ENCODE measurements around the gene UCHL3. TPM values are rescaled to one million over a fixed set of nuclear protein-coding genes. Genes with fewer than 3 reads are reported as not detected.

The UCHL3 gene
- polyA plus RNA-seq, 3 donors from 2014 or later = 34.5 to 71.1 (median 34.7) TPM

GRCh38 chr13:75558145-75558840 is 8.7 kb downstream of the UCHL3 start:
- H3K9me3 Mint-ChIP-seq = no peaks in the 10 kb centered on the region
- peaks cover 11 to 23% (median 16%) of the 10 kb centered on the region in 3 donors for H3K36me3 Mint-ChIP-seq
- peaks cover 0 to 1% (median 0%) of the 10 kb centered on the region in 3 donors for H3K27me3 Mint-ChIP-seq (ENCODE audit: low read depth in 3 of 3)
- peaks cover 11 to 41% of the 10 kb centered on the region in 2 donors for H3K4me1 Mint-ChIP-seq
- DNase-seq = no peak
- H3K4me3 Mint-ChIP-seq = no peak overlapping the region
- no peak overlapping the region for H3K27ac Mint-ChIP-seq

- Mint-ChIP-seq H3K4me1 (no peaks in the 10 kb centered on the region), H3K4me3 (no peak overlapping the region), H3K27me3 (ENCODE audit: low read depth in 3 of 3) (peaks cover 0 to 2% (median 1%) of the 10 kb centered on the region in 3 donors), H3K27ac (no peak overlapping the region), H3K36me3 (peaks cover 18 to 28% (median 28%) of the 10 kb centered on the region in 3 donors), H3K9me3 (no peaks in the 10 kb centered on the region)
- DNase-seq = no peak
Observed at GRCh38 chr13:75566658-75567057, 17.1 kb downstream of the UCHL3 start.

GRCh38 chr13:75569576-75569975 is 20.0 kb downstream of the UCHL3 start:
- Mint-ChIP-seq H3K36me3 (peaks cover 39 to 52% (median 47%) of the 10 kb centered on the region in 3 donors), H3K4me3 (no peak overlapping the region), H3K27ac (peak overlapping the region in 1 of 6 donors; percentile 18), H3K27me3 (ENCODE audit: low read depth in 3 of 3) (peaks cover 0 to 3% (median 0%) of the 10 kb centered on the region in 3 donors), H3K9me3 (no peaks in the 10 kb centered on the region), H3K4me1 (no peaks in the 10 kb centered on the region)
- no peak for DNase-seq

GRCh38 chr13:75579529-75579928 is 29.9 kb downstream of the UCHL3 start:
- no peak overlapping the region for H3K27ac Mint-ChIP-seq
- no peak for DNase-seq
- peaks cover 22 to 42% (median 32%) of the 10 kb centered on the region in 3 donors for H3K36me3 Mint-ChIP-seq
- H3K4me1 Mint-ChIP-seq = no peaks in the 10 kb centered on the region
- H3K9me3 Mint-ChIP-seq = peaks cover 0 to 2% (median 0%) of the 10 kb centered on the region in 6 donors
- H3K27me3 Mint-ChIP-seq (ENCODE audit: low read depth in 3 of 3) = no peaks in the 10 kb centered on the region
- H3K4me3 Mint-ChIP-seq = no peak overlapping the region

GRCh38 chr13:75581874-75582640 is 32.5 kb downstream of the UCHL3 start:
- no peak overlapping the region for H3K4me3 Mint-ChIP-seq
- H3K27me3 Mint-ChIP-seq (ENCODE audit: low read depth in 3 of 3) = no peaks in the 10 kb centered on the region
- DNase-seq = no peak
- no peak overlapping the region for H3K27ac Mint-ChIP-seq
- no peaks in the 10 kb centered on the region for H3K4me1 Mint-ChIP-seq
- H3K36me3 Mint-ChIP-seq = peaks cover 14 to 30% (median 24%) of the 10 kb centered on the region in 3 donors
- H3K9me3 Mint-ChIP-seq = peaks cover 0 to 2% (median 0%) of the 10 kb centered on the region in 6 donors

GRCh38 chr13:75583091-75583490 is 33.5 kb downstream of the UCHL3 start:
- DNase-seq = no peak
- Mint-ChIP-seq H3K9me3 (peaks cover 0 to 2% (median 0%) of the 10 kb centered on the region in 6 donors), H3K4me1 (no peaks in the 10 kb centered on the region), H3K36me3 (peaks cover 14 to 28% (median 20%) of the 10 kb centered on the region in 3 donors), H3K27ac (no peak overlapping the region), H3K4me3 (no peak overlapping the region), H3K27me3 (ENCODE audit: low read depth in 3 of 3) (no peaks in the 10 kb centered on the region)

GRCh38 chr13:75585153-75585552 is 35.6 kb downstream of the UCHL3 start:
- Mint-ChIP-seq H3K4me1 (no peaks in the 10 kb centered on the region), H3K27me3 (ENCODE audit: low read depth in 3 of 3) (no peaks in the 10 kb centered on the region), H3K36me3 (peaks cover 19 to 37% (median 25%) of the 10 kb centered on the region in 3 donors), H3K27ac (no peak overlapping the region), H3K4me3 (no peak overlapping the region), H3K9me3 (peaks cover 0 to 2% (median 0%) of the 10 kb centered on the region in 6 donors)
- DNase-seq = no peak

GRCh38 chr13:75587679-75588078 is 38.1 kb downstream of the UCHL3 start:
- Mint-ChIP-seq H3K27me3 (ENCODE audit: low read depth in 3 of 3) (no peaks in the 10 kb centered on the region), H3K27ac (peak overlapping the region in 1 of 6 donors; percentile 20), H3K4me1 (no peaks in the 10 kb centered on the region), H3K9me3 (peaks cover 0 to 2% (median 0%) of the 10 kb centered on the region in 6 donors), H3K36me3 (peaks cover 28 to 41% (median 34%) of the 10 kb centered on the region in 3 donors), H3K4me3 (no peak overlapping the region)
- no peak for DNase-seq

- no peaks in the 10 kb centered on the region for H3K4me1 Mint-ChIP-seq
- no peak overlapping the region for H3K27ac Mint-ChIP-seq
- no peaks in the 10 kb centered on the region for H3K27me3 Mint-ChIP-seq (ENCODE audit: low read depth in 3 of 3)
- no peak overlapping the region for H3K4me3 Mint-ChIP-seq
- no peaks in the 10 kb centered on the region for H3K9me3 Mint-ChIP-seq
- DNase-seq = no peak
- peaks cover 19 to 40% (median 37%) of the 10 kb centered on the region in 3 donors for H3K36me3 Mint-ChIP-seq
Observed at GRCh38 chr13:75596657-75597182, 47.1 kb downstream of the UCHL3 start.

- Mint-ChIP-seq H3K4me1 (no peaks in the 10 kb centered on the region), H3K27ac (peak overlapping the region in 1 of 6 donors; percentile 44), H3K9me3 (no peaks in the 10 kb centered on the region), H3K4me3 (no peak overlapping the region), H3K27me3 (ENCODE audit: low read depth in 3 of 3) (peaks cover 0 to 2% (median 0%) of the 10 kb centered on the region in 3 donors), H3K36me3 (peaks cover 21 to 42% (median 33%) of the 10 kb centered on the region in 3 donors)
- no peak for DNase-seq
Observed at GRCh38 chr13:75600371-75600770, 50.8 kb downstream of the UCHL3 start.

- Mint-ChIP-seq H3K9me3 (no peaks in the 10 kb centered on the region), H3K36me3 (peaks cover 23 to 42% (median 25%) of the 10 kb centered on the region in 3 donors), H3K27me3 (ENCODE audit: low read depth in 3 of 3) (peaks cover 0 to 2% (median 0%) of the 10 kb centered on the region in 3 donors), H3K4me3 (no peak overlapping the region), H3K4me1 (no peaks in the 10 kb centered on the region), H3K27ac (no peak overlapping the region)
- no peak for DNase-seq
Observed at GRCh38 chr13:75603038-75603437, 53.4 kb downstream of the UCHL3 start.

- no peak for DNase-seq
- peaks cover 17 to 25% (median 17%) of the 10 kb centered on the region in 3 donors for H3K36me3 Mint-ChIP-seq
- no peak overlapping the region for H3K4me3 Mint-ChIP-seq
- H3K4me1 Mint-ChIP-seq = no peaks in the 10 kb centered on the region
- no peaks in the 10 kb centered on the region for H3K9me3 Mint-ChIP-seq
- H3K27ac Mint-ChIP-seq = no peak overlapping the region
- H3K27me3 Mint-ChIP-seq (ENCODE audit: low read depth in 3 of 3) = peaks cover 0 to 3% (median 0%) of the 10 kb centered on the region in 3 donors
Observed at GRCh38 chr13:75607447-75607846, 57.9 kb downstream of the UCHL3 start.

- H3K4me1 Mint-ChIP-seq = no peaks in the 10 kb centered on the region
- no peaks in the 10 kb centered on the region for H3K9me3 Mint-ChIP-seq
- H3K27me3 Mint-ChIP-seq (ENCODE audit: low read depth in 3 of 3) = peaks cover 0 to 2% (median 0%) of the 10 kb centered on the region in 3 donors
- H3K27ac Mint-ChIP-seq = no peak overlapping the region
- DNase-seq = no peak
- H3K36me3 Mint-ChIP-seq = peaks cover 17 to 31% (median 25%) of the 10 kb centered on the region in 3 donors
- no peak overlapping the region for H3K4me3 Mint-ChIP-seq
Observed at GRCh38 chr13:75610466-75610865, 60.9 kb downstream of the UCHL3 start.

- no peak for DNase-seq
- Mint-ChIP-seq H3K4me3 (no peak overlapping the region), H3K27me3 (ENCODE audit: low read depth in 3 of 3) (peaks cover 0 to 2% (median 0%) of the 10 kb centered on the region in 3 donors), H3K27ac (no peak overlapping the region), H3K4me1 (no peaks in the 10 kb centered on the region), H3K36me3 (peaks cover under 1 to 19% (median 19%) of the 10 kb centered on the region in 3 donors), H3K9me3 (no peaks in the 10 kb centered on the region)
Observed at GRCh38 chr13:75612354-75612753, 62.8 kb downstream of the UCHL3 start.
